ENCODE data around the gene OR51A2. TPM values are rescaled to one million over a fixed set of nuclear protein-coding genes. Genes with fewer than 3 reads are reported as not detected.

OR51A2 gene
- total RNA-seq, result not detected in 2 replicates

GRCh38 chr11:4955613-4956012 lies at the start of gene OR51A2:
Gene OR51A2, minus strand, starts transcription at chr11:4955713. Its CDS starts 0 bp downstream, at chr11:4955713.

GRCh38 chr11:4994551-4994950 lies 39.0 kb upstream of the OR51A2 start, which contains the start of gene OR51L1:
Gene OR51L1, plus strand, starts transcription at chr11:4994851. Its CDS starts 4,132 bp downstream, at chr11:4998983.

GRCh38 chr11:4947505-4947904 lies 8.0 kb downstream of the OR51A2 start, which contains the start of gene OR51A4:
Gene OR51A4, minus strand, starts transcription at chr11:4947605. Its CDS starts 505 bp downstream, at chr11:4947100.

GRCh38 chr11:4924239-4924638 lies 31.3 kb downstream of the OR51A2 start, which contains the start of gene OR51G1:
Gene OR51G1, minus strand, starts transcription at chr11:4924339. Its CDS starts 0 bp downstream, at chr11:4924339.

GRCh38 chr11:4919250-4919649 lies 36.3 kb downstream of the OR51A2 start, which contains the start of gene OR51G2:
Gene OR51G2, minus strand, starts transcription at chr11:4919350. Its CDS starts 3,687 bp downstream, at chr11:4915663.

Other genes with a start within 250 kb of the OR51A2 start
- gene OR51F1, start 185.8 kb downstream of the OR51A2 start, total RNA-seq, result not detected in 2 replicates
- not detected in 2 replicates for gene OR52R1, start 151.3 kb downstream of the OR51A2 start, total RNA-seq
- gene OR51F2, start 134.4 kb downstream of the OR51A2 start, total RNA-seq, result not detected in 2 replicates
- gene OR51S1, start 106.5 kb downstream of the OR51A2 start, total RNA-seq, result not detected in 2 replicates
- not detected in 2 replicates for gene OR51T1, start 73.8 kb downstream of the OR51A2 start, total RNA-seq
- gene OR51A7, start 51.9 kb downstream of the OR51A2 start, total RNA-seq, result not detected in 2 replicates
- gene OR51G2, start 36.4 kb downstream of the OR51A2 start, total RNA-seq, result not detected in 2 replicates
- not detected in 2 replicates for gene OR51G1, start 31.4 kb downstream of the OR51A2 start, total RNA-seq
- gene OR51A4, start 8.1 kb downstream of the OR51A2 start, total RNA-seq, result not detected in 2 replicates
- not detected in 2 replicates for gene OR51L1, start 39.1 kb upstream of the OR51A2 start, total RNA-seq
- gene OR52J3, start 90.8 kb upstream of the OR51A2 start, total RNA-seq, result not detected in 2 replicates
- not detected in 2 replicates for gene OR52E2, start 103.9 kb upstream of the OR51A2 start, total RNA-seq
- not detected in 2 replicates for gene OR52E1, start 113.9 kb upstream of the OR51A2 start, total RNA-seq
- gene OR52A5, start 182.6 kb upstream of the OR51A2 start, total RNA-seq, result not detected in 2 replicates
- not detected in 2 replicates for gene OR52A1, start 199.0 kb upstream of the OR51A2 start, total RNA-seq
- gene OR51V1, start 245.0 kb upstream of the OR51A2 start, total RNA-seq, result not detected in 2 replicates